Measurements from ENCODE around the gene OR11H6.
"Not testable (repeated sequence)": the region's sequence is repeated elsewhere in the genome, so short reads cannot be mapped to it uniquely, and the experiment has no call there.

The OR11H6 gene

DNA sequence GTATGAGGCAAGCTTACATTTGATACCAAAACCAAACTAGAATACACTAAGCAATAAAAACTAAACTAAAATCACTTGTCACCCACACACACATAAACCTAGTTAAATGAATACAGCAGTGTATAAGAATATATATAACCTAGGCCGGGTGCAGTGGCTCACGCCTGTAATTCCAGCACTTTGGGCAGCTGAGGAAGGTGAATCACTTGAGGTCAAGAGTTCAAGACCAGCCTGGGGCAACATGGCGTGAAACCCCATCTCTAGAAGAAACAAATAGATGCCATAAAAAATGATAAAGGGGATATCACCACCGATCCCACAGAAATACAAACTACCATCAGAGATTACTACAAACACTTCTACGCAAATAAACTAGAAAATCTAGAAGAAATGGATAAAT is 40.9 kb downstream of the OR11H6 start:
- not testable (repeated sequence) for FAIRE-seq

DNA sequence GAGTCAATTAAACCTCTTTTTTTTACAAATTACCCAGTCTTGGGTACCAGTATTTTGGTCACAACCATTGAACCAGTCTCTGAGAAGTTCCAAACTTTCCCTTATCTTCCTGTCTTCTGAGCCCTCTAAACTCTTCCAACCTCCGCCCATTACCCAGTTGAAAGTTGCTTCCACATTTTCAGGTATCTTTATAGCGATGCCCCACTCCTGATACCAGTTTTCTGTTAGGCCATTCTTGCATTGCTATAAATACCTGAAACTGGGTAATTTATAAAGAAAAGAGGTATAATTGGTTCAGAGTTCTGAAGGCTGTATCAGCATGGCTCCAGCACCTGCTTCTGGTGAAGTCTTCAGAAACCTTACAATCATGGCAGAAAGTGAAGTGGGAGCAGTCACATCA is 50.6 kb downstream of the OR11H6 start:
- no peak for FAIRE-seq

All from endometrium (tissue), 2 donors.